Astrocyte of the spinal cord (primary cell): ENCODE results near the gene CFL2.
A peak's percentile ranks its signal among the peaks of the same experiment; 100 is the strongest.

Source experiments
- DNase-seq: peaks from one replicate; pipeline ENCODE4 v3.0.0; 2011; ENCODE audit warnings: low read depth, low spot score
- H3K4me3 ChIP-seq: 2 replicates; pipeline ENCODE4 v1.5.1; 2011; ENCODE audit warnings: low read depth, mild to moderate bottlenecking, low read length, moderate library complexity
- in situ Hi-C: cut with HindIII; loops from 2 replicates; pipeline ENCODE4 v1.10.0; 2017; ENCODE audit warnings: low sequenced_read_pairs
- TF ChIP-seq, protein P1 (sequence below): IDR thresholded peaks from 2 replicates; pipeline ENCODE4 v1.5.1; 2012; ENCODE audit warnings: low read depth, mild to moderate bottlenecking, low read length, inconsistent platforms

Gene CFL2

DNA sequence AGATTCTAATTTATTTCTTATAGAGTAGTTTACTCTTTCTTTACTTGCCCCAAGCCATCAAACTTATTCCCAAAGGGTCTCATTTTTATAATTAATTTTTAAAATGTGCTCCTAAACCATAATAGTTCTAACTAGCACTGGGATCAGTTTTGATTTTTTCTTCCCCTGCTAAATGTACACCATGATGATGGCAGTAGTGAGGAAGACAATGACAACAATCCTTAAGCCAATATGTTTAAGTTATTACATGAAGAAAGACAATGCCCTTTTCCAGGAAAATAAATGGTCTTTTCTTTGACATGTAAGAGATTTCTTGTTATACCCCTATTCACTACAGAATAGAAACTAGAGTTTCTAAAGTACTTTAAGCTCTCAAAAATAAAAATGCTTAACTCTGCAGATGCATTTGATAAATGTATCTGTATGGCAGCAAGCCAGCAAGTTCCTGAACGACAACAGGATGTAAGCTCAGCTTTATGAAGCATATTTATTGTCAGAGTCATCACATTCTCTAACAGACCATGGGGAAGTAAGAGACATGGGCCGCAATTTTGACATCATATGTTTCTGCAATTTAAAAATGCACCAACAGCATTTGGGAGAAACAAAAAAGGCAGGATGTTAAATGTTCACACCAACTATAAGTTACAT is 48.5 kb downstream of the CFL2 start:
- TF ChIP-seq, protein P1, sequence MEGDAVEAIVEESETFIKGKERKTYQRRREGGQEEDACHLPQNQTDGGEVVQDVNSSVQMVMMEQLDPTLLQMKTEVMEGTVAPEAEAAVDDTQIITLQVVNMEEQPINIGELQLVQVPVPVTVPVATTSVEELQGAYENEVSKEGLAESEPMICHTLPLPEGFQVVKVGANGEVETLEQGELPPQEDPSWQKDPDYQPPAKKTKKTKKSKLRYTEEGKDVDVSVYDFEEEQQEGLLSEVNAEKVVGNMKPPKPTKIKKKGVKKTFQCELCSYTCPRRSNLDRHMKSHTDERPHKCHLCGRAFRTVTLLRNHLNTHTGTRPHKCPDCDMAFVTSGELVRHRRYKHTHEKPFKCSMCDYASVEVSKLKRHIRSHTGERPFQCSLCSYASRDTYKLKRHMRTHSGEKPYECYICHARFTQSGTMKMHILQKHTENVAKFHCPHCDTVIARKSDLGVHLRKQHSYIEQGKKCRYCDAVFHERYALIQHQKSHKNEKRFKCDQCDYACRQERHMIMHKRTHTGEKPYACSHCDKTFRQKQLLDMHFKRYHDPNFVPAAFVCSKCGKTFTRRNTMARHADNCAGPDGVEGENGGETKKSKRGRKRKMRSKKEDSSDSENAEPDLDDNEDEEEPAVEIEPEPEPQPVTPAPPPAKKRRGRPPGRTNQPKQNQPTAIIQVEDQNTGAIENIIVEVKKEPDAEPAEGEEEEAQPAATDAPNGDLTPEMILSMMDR: no peak
- in situ Hi-C loops: no loop called here
- DNase-seq: peak; percentile 89
- H3K4me3 ChIP-seq: no peak overlapping the region

DNA sequence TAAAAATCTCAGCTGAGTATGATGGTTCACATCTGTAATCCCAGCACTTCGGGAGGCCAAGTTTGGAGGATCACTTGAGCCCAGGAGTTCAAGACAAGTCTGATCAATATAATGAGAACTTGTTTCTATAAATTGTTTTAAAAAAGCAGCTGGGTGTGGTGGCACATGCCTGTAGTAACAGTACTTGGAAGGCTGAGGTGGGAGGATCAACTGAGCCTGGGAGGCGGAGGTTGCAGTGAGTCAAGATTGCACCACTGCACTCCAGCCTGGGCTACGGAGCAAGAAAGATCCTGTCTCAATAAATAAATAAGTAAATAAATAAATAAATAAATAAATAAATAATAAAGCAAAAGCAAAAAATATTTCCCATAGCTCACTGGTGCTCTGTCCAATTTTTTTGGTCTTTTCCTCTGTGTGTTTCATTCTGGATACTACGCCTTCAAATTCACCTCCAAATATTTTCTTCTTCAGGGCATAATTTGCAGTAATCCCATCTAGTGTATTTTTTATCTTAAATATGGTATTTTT is 51.8 kb downstream of the CFL2 start:
- no peak overlapping the region for H3K4me3 ChIP-seq
- no peak for DNase-seq
- in situ Hi-C loops: no loop called here
- TF ChIP-seq, protein P1: no peak

DNA sequence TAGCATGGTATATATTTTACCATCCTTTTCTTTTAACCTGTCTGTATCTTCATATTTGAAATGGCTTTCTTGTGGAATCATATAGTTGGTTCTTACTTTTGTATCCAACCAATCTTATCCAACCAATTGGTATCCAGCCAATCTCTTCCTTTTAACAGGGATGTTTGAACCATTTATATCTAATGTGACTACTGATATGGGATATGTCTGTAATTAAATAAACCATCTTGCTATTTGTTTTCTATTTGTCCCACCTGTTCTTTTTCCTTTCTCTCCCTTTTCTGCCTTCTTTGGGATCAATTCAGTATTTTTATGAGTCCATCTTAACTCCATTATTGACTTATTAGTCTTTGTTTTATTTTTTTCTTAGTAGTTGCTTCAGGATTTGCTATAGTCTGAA is 53.6 kb downstream of the CFL2 start:
- in situ Hi-C loops: no loop called here
- TF ChIP-seq, protein P1: no peak

More for the DNA sequence above, 53.6 kb downstream of the CFL2 start:
- H3K4me3 ChIP-seq: no peak overlapping the region
- DNase-seq: no peak
